Osteoblast (primary cell): Measurements from ENCODE around the gene ZNF558. TPM values are rescaled to one million over a fixed set of nuclear protein-coding genes. Genes with fewer than 3 reads are reported as not detected.

ENCODE experiments used
- DNase-seq: peaks from one replicate; pipeline ENCODE4 v3.0.0; 2011; ENCODE audit warnings: low spot score, mixed read lengths; ENCODE audit not compliant: insufficient read length; ENCODE audit errors: missing footprints
- H2AFZ ChIP-seq: 2 replicates; pipeline ENCODE4 v1.6.0; 2011; ENCODE audit warnings: mild to moderate bottlenecking, low read length
- H3K27ac ChIP-seq: 2 replicates; pipeline ENCODE4 v1.5.1; 2011; ENCODE audit warnings: mild to moderate bottlenecking, low read depth, low read length, moderate library complexity
- H3K27me3 ChIP-seq: 2 replicates; pipeline ENCODE4 v1.6.0; 2012; ENCODE audit warnings: mild to moderate bottlenecking, control low read depth, inconsistent platforms, low read length, moderate library complexity; ENCODE audit not compliant: insufficient read depth
- H3K36me3 ChIP-seq: 2 replicates; pipeline ENCODE4 v1.5.1; 2011; ENCODE audit warnings: mild to moderate bottlenecking, low read length, control low read depth, moderate library complexity; ENCODE audit not compliant: insufficient read depth
- H3K4me1 ChIP-seq: 2 replicates; pipeline ENCODE4 v1.5.1; 2011; ENCODE audit warnings: mild to moderate bottlenecking, low read length, control low read depth, moderate library complexity; ENCODE audit not compliant: insufficient read depth
- H3K4me2 ChIP-seq: 2 replicates; pipeline ENCODE4 v1.6.0; 2011; ENCODE audit warnings: mild to moderate bottlenecking, low read length; ENCODE audit not compliant: insufficient read depth
- H3K4me3 ChIP-seq: fragments of 200-600 bp; sonication (generic); 3 replicates; pipeline ENCODE4 v1.5.1; 2012; ENCODE audit warnings: mild to moderate bottlenecking, low read length, inconsistent platforms; ENCODE audit not compliant: insufficient read depth
- H3K79me2 ChIP-seq: 2 replicates; pipeline ENCODE4 v1.6.0; 2012; ENCODE audit warnings: mild to moderate bottlenecking, low read length, control low read depth, inconsistent platforms; ENCODE audit not compliant: insufficient read depth
- H3K9me3 ChIP-seq: 2 replicates; pipeline ENCODE4 v1.5.1; 2011; ENCODE audit warnings: low read depth, low read length, control low read depth
- H4K20me1 ChIP-seq: 2 replicates; pipeline ENCODE4 v1.6.0; 2012; ENCODE audit warnings: mild to moderate bottlenecking, low read length, control low read depth; ENCODE audit not compliant: insufficient read depth
- CTCF ChIP-seq: IDR thresholded peaks from 2 replicates; pipeline ENCODE4 v1.5.1; 2011; ENCODE audit warnings: mild to moderate bottlenecking, low read depth, low read length, moderate library complexity; ENCODE audit errors: extremely low read depth
- total RNA-seq: library from RNA; depleted of rRNA; stranded (reverse); fragments of >200 nt; gene quantifications from 2 replicates; pipeline ENCODE4 v1.2.3, GENCODE V29; 2012

Gene ZNF558
- total RNA-seq, 1 donor = 24.6 TPM

GRCh38 chr19:8835446-8835845, 3.3 kb upstream of the ZNF558 start:
- Histone ChIP-seq H3K4me2 (no peak overlapping the region), H3K27ac (no peak overlapping the region), H3K4me3 (no peak overlapping the region), H4K20me1 (no peaks in the 10 kb centered on the region), H3K4me1 (peaks cover 3% of the 10 kb centered on the region), H3K36me3 (no peaks in the 10 kb centered on the region), H3K27me3 (no peaks in the 10 kb centered on the region), H3K9me3 (no peaks in the 10 kb centered on the region), H2AFZ (no peak overlapping the region), H3K79me2 (no peaks in the 10 kb centered on the region)
- TF ChIP-seq CTCF = no peak
- DNase-seq = no peak

GRCh38 chr19:8831832-8832131, 322 bp downstream of the ZNF558 start:
- no peaks in the 10 kb centered on the region for H3K27me3 ChIP-seq
- H3K4me1 ChIP-seq = peaks cover 3% of the 10 kb centered on the region
- no peak for DNase-seq
- H2AFZ ChIP-seq = peak overlapping the region; percentile 95
- no peak for TF ChIP-seq CTCF
- peak overlapping the region; percentile 94 for H3K4me3 ChIP-seq
- H3K4me2 ChIP-seq = peak overlapping the region; percentile 90
- H3K36me3 ChIP-seq = no peaks in the 10 kb centered on the region
- no peaks in the 10 kb centered on the region for H4K20me1 ChIP-seq
- H3K27ac ChIP-seq = peak overlapping the region; percentile 83
- no peaks in the 10 kb centered on the region for H3K9me3 ChIP-seq
- H3K79me2 ChIP-seq = no peaks in the 10 kb centered on the region

- Histone ChIP-seq H4K20me1 (no peaks in the 10 kb centered on the region), H3K4me1 (peaks cover 3% of the 10 kb centered on the region), H3K27ac (peak overlapping the region; percentile 83), H3K4me2 (peak overlapping the region; percentile 90), H3K27me3 (no peaks in the 10 kb centered on the region), H3K36me3 (no peaks in the 10 kb centered on the region), H2AFZ (peak overlapping the region; percentile 95), H3K4me3 (peak overlapping the region; percentile 94), H3K79me2 (no peaks in the 10 kb centered on the region), H3K9me3 (no peaks in the 10 kb centered on the region)
- DNase-seq = no peak
- TF ChIP-seq CTCF = no peak
Measured at GRCh38 chr19:8831373-8831772, 731 bp downstream of the ZNF558 start.

- Histone ChIP-seq H3K27ac (no peak overlapping the region), H3K4me3 (no peak overlapping the region), H3K4me1 (peaks cover 3% of the 10 kb centered on the region), H3K27me3 (no peaks in the 10 kb centered on the region), H3K4me2 (no peak overlapping the region), H2AFZ (no peak overlapping the region), H3K9me3 (no peaks in the 10 kb centered on the region), H4K20me1 (no peaks in the 10 kb centered on the region), H3K79me2 (no peaks in the 10 kb centered on the region), H3K36me3 (peaks cover 15% of the 10 kb centered on the region)
- no peak for DNase-seq
- TF ChIP-seq CTCF = no peak
Measured at GRCh38 chr19:8827277-8827676, 4.8 kb downstream of the ZNF558 start.
